CD4-positive, alpha-beta T cell treated with Interleukin-6 for 4 hours (primary cell): ENCODE measurements around the gene NUP160.
"Not testable (repeated sequence)": the region's sequence is repeated elsewhere in the genome, so short reads cannot be mapped to it uniquely, and the experiment has no call there.

Source experiments
- DNase-seq: peaks from one replicate; pipeline ENCODE4 v3.0.0-alpha.2; 2020; ENCODE audit warnings: mixed read lengths

Gene NUP160

DNA sequence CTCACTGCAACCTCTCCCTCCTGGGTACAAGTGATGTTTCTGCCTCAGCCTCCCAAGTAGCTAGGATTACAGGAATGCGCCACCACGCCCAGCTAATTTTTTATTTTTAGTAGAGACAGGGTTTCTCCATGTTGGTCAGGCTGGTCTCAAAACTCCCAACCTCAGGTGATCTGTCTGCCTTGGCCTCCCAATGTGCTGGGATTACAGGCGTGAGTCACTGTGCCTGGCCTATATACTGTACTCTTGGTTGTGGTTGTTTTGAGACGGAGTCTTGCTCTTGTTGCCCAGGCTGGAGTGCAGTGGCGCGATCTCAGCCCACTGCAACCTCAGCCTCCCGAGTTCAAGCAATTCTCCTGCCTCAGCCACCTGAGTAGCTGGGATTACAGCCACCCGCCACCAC is 58.1 kb downstream of the NUP160 start:
- not testable (repeated sequence) for DNase-seq

DNA sequence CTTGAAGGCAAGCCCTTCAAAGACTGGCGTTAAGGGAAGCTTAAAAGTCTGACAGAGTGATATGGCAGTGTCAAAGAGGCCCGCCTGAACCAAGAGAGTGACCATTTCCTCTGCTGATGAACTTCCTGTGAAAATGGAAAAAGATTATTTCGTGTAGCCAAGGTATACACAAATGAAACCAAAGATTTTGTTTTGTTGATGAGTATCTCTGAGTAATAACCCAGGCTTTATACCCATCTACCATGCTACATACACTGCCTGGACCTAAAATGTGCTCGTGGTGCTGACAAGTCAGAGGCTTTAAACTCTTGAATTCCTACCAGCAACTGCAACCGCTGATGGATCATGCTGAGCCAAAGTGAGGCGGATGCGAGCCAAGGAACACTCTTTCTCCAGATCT is 60.0 kb downstream of the NUP160 start:
- DNase-seq, result no peak

DNA sequence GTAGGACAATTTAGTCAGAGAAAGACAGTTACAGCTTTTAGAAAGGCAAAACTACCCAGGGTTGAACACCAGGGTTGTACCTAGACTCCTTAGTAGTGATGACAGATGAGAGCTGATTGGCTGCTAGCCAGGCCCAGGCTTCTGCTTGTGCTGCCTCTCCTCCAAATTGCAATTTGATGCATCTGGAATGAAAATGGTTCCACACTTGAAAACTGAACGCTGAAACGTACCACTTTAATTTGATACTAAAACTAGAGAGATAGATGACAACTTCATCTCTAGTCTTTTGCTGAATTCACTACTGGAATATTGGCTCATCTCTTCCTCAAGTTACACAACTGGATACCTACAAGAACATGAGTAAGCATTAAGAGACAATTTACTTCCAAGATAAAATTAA is 61.8 kb downstream of the NUP160 start:
- no peak for DNase-seq

DNA sequence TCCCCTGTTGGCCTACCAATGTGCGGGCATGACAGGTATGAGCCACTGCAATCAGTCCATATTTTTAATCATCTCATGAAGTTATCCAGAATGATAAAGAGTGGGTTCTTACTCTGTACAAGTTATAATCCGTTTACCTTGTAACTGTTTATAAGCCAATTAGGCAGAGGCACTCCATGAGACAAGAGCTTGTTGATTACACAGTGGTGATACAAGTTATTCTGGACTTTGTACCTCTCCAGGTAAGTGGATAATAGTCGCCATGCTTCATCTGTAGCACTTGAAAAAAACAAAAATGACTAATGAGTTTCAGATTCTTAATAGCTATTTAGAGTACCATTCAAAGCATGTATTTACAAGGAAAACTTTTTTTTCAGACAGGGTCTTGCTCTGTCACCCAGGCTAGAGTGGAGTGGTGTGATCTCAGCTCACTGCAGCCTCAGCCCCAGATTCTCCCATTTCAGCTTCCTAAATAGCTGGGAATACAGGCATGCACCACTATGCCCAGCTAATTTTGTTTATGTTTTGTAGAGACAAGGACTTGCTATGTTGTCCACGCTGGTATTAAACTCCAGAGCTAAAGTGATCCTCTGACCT is 63.3 kb downstream of the NUP160 start:
- DNase-seq, result no peak

DNA sequence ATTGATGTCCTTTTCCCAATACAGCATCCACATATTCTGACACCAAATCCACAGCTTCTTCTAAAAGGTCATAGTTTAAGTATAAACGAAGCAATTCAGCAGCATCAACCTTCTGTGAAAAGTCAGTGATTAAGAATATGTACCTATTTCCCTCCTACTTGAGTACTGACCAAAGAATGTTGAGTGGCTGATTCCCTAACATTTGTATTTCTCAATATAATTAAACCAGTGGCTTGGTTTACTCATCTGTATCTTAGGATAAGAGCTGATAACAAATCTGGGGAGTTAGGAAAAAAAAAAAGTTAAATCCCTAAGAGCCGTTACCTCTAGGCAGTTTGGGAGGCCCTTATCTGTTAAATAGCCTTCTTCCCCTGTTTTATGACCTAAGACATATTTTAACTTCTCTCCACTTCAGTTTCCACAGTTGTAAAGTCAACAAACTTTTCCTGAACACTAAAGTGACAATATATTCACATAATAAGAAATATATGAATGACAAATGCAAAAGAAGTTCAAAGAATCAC is 65.0 kb downstream of the NUP160 start:
- DNase-seq, result no peak

DNA sequence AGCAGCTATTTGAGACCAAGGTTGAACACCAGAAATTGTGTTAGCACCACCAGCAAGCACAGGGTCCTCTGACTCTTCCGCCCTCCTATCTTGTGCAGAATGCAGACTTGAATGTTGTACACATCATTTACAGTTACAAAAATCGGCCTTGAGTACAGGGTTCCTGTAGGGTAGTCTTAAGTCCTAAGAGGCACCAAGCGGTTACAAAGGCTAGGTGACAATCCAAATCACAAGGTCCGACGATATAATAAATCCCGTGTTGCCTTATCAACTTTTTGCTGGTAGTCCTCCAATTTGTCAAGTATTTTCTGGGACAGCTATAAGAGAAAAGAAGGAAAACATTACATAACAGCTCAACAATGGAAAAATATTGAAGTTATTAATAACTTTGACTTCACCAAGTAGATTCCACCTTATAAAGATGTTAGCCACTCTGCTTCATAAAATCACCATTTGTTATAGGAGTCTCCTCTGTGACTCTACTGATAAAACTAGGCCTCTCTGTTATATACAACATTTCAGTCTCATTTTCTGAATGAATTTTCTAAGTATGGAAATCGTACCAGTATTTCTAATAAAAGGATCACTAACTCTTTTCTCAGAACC is 69.2 kb downstream of the NUP160 start:
- DNase-seq, result no peak

DNA sequence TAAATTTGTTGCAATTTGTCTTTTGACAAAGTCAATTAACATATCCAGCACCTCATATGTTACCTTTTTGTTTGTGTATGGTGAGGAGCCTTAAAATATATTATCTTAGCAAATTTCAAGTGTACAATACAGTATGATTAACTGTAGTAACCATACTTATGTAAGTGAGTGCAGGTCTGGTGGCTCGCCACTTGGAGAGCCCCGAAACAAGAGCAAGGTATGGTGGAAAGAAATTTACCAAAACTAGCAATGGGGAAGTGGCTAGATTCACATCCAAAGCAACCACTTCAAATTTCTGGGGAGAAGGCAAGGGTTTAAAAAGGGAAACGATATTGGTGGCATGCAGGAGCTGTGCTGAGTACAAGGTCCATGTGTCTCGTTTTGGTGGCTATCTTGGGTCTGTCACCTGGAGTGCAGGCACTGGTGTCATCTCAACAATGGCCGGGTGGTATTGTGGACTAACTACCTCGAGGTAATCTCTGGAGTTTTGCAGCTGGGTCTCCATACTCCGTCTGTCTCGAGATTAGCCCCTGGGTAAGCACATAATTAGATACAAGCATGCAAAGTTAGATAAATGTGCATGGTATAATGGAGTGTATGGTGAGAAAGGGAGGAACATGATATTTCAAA is 72.8 kb downstream of the NUP160 start:
- DNase-seq, result no peak

DNA sequence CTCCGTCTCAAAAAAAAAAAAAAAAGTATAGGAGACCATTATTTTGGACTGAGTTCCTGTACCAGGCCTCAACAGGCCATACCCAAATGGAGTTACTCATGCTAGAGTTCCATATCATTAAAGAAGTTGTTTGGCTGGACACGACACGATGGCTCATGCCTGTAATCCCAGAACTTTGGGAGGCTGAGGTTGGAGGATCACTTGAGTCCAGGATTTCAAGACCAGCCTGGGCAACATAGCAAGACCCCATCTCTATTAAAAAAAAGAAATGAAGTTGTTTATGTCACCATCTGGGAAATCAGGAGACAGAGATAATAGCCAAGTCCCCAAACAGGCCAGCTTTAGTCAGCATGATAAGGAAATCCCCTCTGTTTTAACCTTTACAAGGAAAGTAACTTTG is 74.3 kb downstream of the NUP160 start:
- DNase-seq, result no peak

DNA sequence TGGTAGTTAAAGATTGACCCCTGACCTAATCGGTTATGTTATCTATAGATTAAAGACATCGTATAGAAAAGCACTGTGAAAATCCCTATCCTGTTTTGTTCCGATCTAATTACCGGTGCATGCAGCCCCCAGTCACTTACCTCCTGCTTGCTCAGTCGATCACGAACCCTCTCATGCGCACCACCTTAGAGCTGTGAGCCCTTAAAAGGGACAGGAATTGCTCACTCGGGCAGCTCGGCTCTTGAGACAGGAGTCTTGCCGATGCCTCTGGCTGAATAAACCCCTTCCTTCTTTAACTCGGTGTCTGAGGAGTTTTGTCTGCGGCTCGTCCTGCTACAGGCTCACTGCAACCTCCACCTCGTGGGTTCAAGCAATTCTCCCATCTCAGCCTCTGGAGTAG is 78.6 kb downstream of the NUP160 start:
- DNase-seq, result not testable (repeated sequence)

DNA sequence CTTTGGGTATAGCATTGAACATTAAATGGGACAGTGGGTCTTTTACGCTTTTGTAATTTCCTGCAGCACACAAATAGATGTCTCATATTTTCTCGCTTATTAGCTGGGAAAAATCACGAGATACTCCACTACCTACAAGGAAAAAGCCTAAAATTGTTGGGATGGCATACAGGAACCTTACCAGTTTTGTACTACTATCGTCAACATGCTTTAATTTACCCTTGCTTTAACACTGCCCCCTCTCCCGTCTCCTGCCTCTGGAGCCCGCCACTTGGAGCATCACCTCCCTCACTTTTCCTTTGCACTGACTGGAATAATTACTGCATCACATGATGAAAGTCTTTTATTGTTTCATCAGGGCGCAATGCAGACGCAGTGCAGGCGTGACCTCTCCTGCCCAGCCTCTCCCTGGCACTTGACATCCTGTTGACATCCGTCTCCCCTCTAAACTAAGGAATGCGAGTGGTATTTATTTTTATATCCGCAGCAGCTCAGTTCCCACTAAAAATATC is 80.0 kb downstream of the NUP160 start:
- DNase-seq, result peak; percentile 38

DNA sequence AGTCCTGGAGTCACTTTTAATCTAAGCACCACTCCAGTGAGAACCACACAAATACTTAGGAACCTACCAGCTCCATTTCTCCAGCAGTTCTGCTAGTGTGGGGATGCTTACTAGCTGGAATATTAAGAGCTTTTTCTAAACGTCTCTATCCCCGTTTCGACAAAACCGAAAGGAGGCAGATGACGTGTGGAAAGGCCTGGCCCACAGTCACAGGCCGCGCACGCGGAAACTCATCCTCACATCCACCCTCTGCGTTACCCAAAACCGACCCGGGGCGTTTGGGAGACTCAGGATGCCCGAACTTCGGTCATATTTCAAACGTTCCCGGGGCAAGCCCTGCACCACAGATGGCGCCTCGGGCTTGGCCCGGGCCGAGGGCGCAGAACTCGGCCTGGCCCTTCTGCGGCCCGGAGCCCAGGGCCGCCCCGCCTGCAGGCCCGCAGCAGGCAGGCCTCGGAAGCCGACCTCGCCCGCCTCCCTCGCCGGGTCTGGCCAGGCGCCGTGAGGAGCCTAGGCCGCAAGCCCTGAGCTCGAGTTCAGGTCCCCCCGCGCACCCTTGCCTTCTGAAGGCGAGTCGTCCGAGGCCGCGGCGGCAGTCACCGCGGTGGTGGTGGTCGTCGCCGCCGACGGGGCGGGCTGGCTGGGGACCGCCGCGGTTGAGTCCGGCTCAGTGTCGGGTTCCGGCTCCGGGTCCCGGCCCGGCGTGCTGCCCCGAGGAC is 81.5 kb downstream of the NUP160 start:
- peak; percentile 78 for DNase-seq

DNA sequence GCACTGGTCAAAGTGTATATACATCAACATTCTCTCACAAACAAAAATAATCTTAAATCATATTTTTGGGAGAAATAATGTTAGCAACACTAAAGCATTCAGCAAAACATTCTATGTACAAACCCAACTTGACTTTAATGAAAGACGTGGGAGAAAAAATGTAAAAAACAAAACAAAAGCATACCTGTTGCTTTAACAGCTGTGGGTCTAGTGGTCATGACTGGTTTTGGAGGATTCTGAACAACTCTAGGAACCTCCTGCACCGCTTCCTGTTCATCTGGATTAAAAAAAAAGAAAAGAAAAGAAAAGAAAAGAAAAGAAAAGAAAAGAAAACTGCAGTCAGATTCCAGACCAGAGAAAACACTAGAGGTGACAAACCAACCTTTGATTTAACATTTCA is 83.1 kb downstream of the NUP160 start:
- DNase-seq, result no peak

DNA sequence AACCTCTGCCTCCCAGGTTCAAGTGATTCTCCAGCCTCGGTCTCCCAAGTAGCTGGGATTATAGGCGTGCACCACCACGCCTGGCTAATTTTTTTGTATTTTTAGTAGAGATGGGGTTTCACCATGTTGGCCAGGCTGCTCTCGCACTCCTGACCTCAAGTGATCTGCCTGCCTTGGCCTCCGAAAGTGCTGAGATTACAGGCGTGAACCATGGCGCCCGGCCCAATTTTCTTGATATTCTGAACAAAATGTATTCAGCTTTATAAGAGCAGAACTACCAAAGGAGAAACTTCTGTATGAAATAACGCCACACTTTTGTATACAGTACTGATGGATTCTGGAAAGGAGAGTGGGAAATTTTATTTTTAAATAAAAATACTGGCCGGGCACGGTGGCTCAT is 88.9 kb downstream of the NUP160 start:
- not testable (repeated sequence) for DNase-seq

DNA sequence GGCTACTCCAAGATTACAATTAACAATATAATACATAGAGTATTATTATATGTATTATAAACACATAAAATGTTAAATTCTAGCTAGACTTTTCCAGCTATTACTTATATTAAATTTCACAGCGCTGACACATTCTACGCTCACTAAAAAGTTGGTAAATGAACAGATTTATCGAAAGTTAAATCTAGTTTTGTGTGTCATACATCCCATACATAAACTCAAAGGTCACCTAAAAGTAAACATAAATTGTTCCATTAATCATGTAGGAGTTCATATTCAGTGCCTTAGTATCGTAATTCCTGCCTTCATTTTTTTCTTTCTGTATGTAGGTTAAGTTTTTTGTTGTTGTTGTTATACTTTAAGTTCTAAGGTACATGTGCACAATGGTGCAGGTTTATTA is 91.9 kb downstream of the NUP160 start:
- DNase-seq, result no peak

DNA sequence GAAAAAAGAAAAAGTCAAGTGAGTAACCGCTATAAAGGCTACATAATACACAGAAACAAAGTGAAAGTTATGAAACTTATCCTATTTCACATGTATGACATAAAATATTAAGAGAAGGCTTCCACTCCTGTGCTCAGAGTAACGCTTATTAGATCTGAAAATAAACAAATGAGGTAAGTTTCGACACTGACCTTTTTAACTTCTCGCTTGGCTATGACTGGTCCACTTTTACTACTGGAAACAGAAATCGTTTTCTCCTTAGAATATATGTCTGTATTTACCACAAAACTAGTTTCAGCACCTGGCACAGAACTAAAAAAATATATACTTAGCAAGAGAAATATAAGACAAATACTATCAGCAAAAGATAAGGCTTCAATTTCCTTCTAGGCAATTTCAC is 97.4 kb downstream of the NUP160 start:
- no peak for DNase-seq

DNA sequence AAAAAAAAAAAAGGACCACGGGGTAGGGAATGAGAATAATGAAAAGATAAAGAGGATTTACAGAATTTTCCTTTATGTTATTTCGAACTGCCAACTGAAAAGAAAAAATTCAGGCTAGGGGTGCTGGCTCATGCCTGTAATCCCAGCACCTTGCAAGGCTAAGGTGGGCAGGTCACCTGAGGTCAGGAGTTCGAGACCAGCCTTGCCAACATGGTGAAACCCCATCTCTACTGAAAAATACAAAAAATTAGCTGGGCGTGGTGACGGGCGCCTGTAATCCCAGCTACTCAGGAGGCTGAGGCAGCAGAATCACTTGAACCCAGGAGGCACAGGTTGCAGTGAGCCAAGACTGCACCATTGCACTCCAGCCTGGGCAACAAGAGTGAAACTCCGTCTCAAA is 105.7 kb downstream of the NUP160 start:
- not testable (repeated sequence) for DNase-seq

DNA sequence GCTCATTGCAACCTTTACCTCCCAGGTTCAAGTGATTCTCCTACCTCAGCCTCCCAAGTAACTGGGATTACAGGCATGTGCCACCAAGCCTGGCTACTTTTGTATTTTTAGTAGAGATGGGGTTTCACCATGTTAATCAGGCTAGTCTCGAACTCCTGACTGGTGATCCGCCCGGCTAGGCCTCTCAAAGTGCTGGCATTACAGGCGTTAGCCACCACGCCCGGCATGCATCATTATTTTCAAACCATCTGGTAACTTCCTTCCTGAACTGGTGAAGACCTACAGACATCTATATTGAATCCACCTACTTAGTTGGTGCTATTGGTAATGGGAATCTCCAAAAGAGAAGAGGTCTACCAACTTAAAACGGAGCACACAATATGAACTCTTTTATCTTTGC is 110.3 kb downstream of the NUP160 start:
- DNase-seq, result not testable (repeated sequence)

DNA sequence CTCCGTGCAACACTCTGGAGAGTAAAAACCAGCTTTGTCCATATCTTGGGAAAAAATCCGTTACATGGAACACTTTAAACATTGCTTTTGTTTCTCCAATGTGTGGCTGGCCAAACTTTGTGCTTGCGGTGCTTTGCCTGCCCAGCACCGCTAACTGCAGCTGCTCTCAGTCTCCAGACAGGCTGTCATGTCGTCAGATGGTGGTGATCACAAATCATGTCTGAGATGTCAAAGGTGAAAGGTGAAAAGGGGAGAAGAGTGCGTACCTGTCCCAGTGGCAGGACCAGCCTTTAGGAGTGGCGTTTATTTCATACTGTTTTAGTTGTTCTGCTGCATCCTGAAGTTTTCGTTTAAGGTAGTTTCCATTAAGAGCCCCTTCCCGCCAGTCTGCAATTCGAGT is 115.9 kb downstream of the NUP160 start:
- no peak for DNase-seq

DNA sequence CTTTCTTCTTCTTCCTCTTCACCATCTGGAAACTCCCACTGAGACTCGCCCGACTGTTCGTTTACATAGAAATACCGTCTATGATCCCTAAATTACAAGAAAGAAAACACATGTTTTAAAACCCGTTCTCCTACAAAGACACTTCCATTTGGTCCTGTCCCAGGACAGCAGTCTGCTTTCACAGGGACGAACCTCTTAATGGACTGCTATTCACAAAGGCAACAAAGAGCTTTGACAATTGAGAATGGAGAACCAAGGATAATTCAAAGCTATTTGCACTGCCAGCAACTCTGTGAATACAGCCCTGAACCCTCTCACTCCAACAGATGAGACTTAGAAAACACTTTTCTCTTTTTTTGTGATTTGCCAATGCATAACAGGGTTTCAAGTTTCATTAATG is 116.7 kb downstream of the NUP160 start:
- DNase-seq, result no peak
